GM18526 (cell line): ENCODE results near the gene CAPN13.

Source experiments
- POLR2A ChIP-seq: IDR thresholded peaks from 3 replicates; pipeline ENCODE4 v1.6.1; 2011; ENCODE audit not compliant: insufficient read length; ENCODE audit errors: extremely low read depth

CAPN13 gene

DNA sequence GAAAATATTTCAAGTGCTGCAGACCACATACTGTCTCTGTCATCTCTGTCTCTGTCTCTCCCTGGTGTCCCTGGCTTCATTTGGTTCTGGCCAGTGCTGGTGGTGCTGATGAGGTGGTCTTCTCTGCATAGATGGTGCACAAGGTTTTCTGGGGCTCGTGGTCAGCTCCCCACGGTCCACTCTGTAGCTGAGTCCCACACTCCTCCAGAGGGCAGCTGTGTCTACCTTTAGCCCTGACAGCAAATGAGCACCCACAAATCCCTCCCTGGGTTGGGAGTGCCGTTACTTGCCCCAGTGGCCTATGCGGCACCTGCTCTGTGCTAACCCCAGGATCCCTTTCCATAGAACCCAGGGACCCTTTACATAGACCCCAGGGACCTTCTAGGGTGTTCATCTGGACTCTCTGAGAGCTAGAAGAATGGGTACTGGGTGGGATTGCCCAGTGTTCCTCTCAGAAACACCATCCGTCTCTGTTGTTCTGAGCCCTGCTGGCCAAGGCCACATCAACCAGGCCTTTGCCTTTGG lies 129.3 kb downstream of the CAPN13 start:
- TF ChIP-seq POLR2A: no peak

DNA sequence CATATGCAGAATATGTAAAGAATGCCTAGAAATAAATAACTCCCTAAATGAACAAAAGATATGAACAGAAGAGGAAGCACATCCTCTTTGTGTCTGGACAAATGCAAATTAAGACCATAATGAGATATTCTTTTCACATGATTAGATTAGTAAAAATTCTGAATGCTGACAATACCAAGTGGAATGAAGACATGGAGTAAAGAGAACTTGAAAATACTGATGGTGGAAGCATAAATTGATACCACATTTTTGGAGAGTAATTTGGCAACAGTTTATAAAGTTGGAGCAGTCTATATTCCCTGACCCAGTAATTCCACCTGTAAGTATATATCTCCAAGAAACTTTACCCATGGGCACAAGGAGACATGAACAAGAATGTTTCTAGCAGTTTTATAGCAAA lies 130.0 kb downstream of the CAPN13 start:
- no peak for TF ChIP-seq POLR2A

DNA sequence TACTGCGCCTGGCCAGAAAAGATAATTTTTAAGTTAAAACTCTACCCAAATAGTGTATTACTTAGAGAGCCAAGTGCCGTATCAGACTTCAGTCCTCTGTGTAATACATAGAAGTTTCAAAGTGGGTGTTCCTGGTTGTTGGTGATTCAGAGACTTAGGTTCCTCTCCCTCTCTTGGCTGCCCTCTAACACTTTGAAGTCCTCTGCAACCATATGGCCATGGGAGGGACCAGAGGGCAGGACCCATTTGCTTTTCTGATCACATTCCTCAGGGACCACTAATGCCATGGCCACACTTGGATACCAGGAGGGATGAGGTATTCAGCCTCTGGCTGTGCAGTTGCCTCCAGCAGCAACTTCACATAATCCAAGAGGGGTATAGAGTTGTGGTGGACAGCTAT lies 131.5 kb downstream of the CAPN13 start:
- TF ChIP-seq POLR2A: no peak

DNA sequence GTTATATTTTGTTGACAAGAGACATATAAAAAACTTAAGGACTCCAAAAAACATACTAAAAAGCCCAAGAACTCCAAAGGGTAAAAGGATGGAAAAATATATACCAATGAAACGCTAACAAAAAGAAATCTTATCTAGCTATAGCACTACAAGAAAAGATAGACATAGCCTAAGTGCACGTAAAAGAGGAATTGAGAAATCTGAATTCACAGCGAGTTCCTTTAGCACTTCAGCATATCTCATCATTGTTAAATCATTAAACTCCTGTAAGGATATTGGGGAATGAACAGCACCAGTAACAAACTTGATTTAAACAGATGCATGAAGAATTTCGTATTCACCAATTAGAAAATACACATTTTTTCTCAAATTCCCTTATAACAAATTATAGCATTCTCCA lies 134.1 kb downstream of the CAPN13 start:
- TF ChIP-seq POLR2A: no peak
